ENCODE measurements around the gene GGT6.

GRCh38 chr17:4542726-4543191, 17.6 kb downstream of the GGT6 start:
- TF ChIP-seq CTCF (IDR thresholded peaks at IDR 0.05) (no peak), NFE2L2 (conservative IDR thresholded peaks at IDR 0.05; ENCODE audit: low read length) (no peak), USF2 (IDR thresholded peaks at IDR 0.05) (no peak), SREBF2 (IDR thresholded peaks at IDR 0.05) (no peak), KDM5A (IDR thresholded peaks at IDR 0.05) (no peak), MAX (IDR thresholded peaks at IDR 0.05) (no peak), HDAC2 (IDR thresholded peaks at IDR 0.05) (no peak)
